ENCODE data around the gene FOXO6. TPM values are rescaled to one million over a fixed set of nuclear protein-coding genes. Genes with fewer than 3 reads are reported as not detected.

The FOXO6 gene
- total RNA-seq, 5 donors from 2014 or later (not counting 1 experiment from before 2014, with no cell fraction given), result 0.13 to 0.70 (median 0.63) TPM; not detected in 2

- H3K4me3 ChIP-seq (ENCODE audit: control insufficient read depth in 1 of 2, extremely low read depth in 1 of 2, low read length in 1 of 2), result no peak overlapping the region
- Mint-ChIP-seq H3K27ac (no peak overlapping the region), H3K4me3 (no peak overlapping the region), H3K9me3 (no peaks in the 10 kb centered on the region), H3K4me1 (no peaks in the 10 kb centered on the region), H3K36me3 (no peaks in the 10 kb centered on the region), H3K27me3 (peaks cover 0 to 8% of the 10 kb centered on the region in 2 donors)
- H3K27me3 ChIP-seq (replicated peaks in 1 of 2; ENCODE audit: control insufficient read depth in 2 of 2, extremely low read depth in 1 of 2, insufficient read depth in 2 of 2, low read length in 1 of 2), result peaks cover 0 to 8% of the 10 kb centered on the region in 2 experiments
- ChIA-PET POLR2A (no interaction called here), CTCF (interaction anchor here (0.6 to 0.9 kb wide), 3 partner anchors 22 to 97 kb away, joined by 3 to 4 read pairs (median 4); no protein-coding TSS in a partner anchor)
- no peaks in the 10 kb centered on the region for H3K4me1 ChIP-seq (ENCODE audit: control insufficient read depth in 1 of 2, extremely low read depth in 1 of 2, insufficient read depth in 2 of 2, low read length in 2 of 2)
- 79% methylated on average over 6 of the region's 8 CpGs for WGBS (ENCODE audit: insufficient coverage)
- DNase-seq, result no peak
- no peak overlapping the region for H3K27ac ChIP-seq (ENCODE audit: low read length)
- H3K9me3 ChIP-seq, result no peaks in the 10 kb centered on the region
- H3K36me3 ChIP-seq (ENCODE audit: control insufficient read depth in 2 of 2, extremely low read depth in 1 of 2, insufficient read depth in 1 of 2, low read length in 1 of 2), result no peaks in the 10 kb centered on the region
- ATAC-seq (replicated peaks in 1 of 4), result peak in 1 of 4 experiments; percentile 23
Measured at GRCh38 chr1:41322101-41322661, 39.1 kb upstream of the FOXO6 start.

- H3K4me3 Mint-ChIP-seq, result no peak overlapping the region
- H3K27ac Mint-ChIP-seq, result no peak overlapping the region
- Histone ChIP-seq H3K4me3 (ENCODE audit: control insufficient read depth in 1 of 2, extremely low read depth in 1 of 2, low read length in 1 of 2) (no peak overlapping the region), H3K27ac (ENCODE audit: low read length) (no peak overlapping the region), H3K27me3 (replicated peaks in 1 of 2; ENCODE audit: control insufficient read depth in 2 of 2, extremely low read depth in 1 of 2, insufficient read depth in 2 of 2, low read length in 1 of 2) (peaks cover 0 to 8% of the 10 kb centered on the region in 2 experiments), H3K9me3 (no peaks in the 10 kb centered on the region), H3K36me3 (ENCODE audit: control insufficient read depth in 2 of 2, extremely low read depth in 1 of 2, insufficient read depth in 1 of 2, low read length in 1 of 2) (no peaks in the 10 kb centered on the region), H3K4me1 (ENCODE audit: control insufficient read depth in 1 of 2, extremely low read depth in 1 of 2, insufficient read depth in 2 of 2, low read length in 2 of 2) (no peaks in the 10 kb centered on the region)
- peaks cover 0 to 8% of the 10 kb centered on the region in 2 donors for H3K27me3 Mint-ChIP-seq
- DNase-seq (peak in 7 of 35 experiments; percentile 6 to 43 (median 14)), ATAC-seq (replicated peaks in 1 of 4) (peak in 3 of 4 experiments; percentile 37 to 55 (median 38))
- POLR2A ChIA-PET, result no interaction called here
- H3K36me3 Mint-ChIP-seq, result no peaks in the 10 kb centered on the region
- no peaks in the 10 kb centered on the region for H3K4me1 Mint-ChIP-seq
- H3K9me3 Mint-ChIP-seq, result no peaks in the 10 kb centered on the region
- 59% methylated on average over 5 of the region's 7 CpGs for WGBS (ENCODE audit: insufficient coverage)
- CTCF ChIA-PET, result interaction anchor here (0.6 to 0.9 kb wide), 3 partner anchors 22 to 96 kb away, joined by 3 to 4 read pairs (median 4); no protein-coding TSS in a partner anchor
Measured at GRCh38 chr1:41322835-41323234, 38.4 kb upstream of the FOXO6 start.

DNA sequence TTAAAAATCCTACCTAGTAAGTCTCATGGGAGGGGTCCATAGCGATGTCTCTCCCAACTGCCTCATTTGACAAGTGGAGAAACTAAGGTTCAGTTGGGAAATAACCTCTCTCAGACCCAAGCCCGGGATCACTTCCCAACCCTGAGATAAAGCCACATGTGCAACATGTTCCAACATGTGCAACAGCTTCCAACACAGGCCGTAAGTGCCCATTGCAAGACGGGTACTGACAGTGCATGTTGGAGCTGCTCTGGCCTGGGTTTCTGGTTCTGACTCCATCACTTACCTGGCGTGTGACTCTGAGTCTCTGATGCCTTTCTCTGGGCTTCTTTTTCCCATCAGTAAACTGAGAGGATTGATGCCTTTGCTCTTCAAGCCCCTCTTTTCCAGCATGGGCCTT, 38.0 kb upstream of the FOXO6 start:
- WGBS (ENCODE audit: insufficient coverage), result 70% methylated on average over 3 of the region's 5 CpGs
- ATAC-seq (replicated peaks in 1 of 4), result no peak
- Mint-ChIP-seq H3K27ac (no peak overlapping the region), H3K36me3 (no peaks in the 10 kb centered on the region), H3K27me3 (peaks cover 0 to 8% of the 10 kb centered on the region in 2 donors), H3K9me3 (no peaks in the 10 kb centered on the region), H3K4me3 (no peak overlapping the region), H3K4me1 (no peaks in the 10 kb centered on the region)
- peaks cover 0 to 8% of the 10 kb centered on the region in 2 experiments for H3K27me3 ChIP-seq (replicated peaks in 1 of 2; ENCODE audit: control insufficient read depth in 2 of 2, extremely low read depth in 1 of 2, insufficient read depth in 2 of 2, low read length in 1 of 2)
- DNase-seq, result no peak
- ChIA-PET POLR2A (no interaction called here), CTCF (interaction anchor here in 1 of 2 donors (0.9 kb wide), 1 partner anchor 21 kb away, joined by 3 read pairs; no protein-coding TSS in a partner anchor)
- H3K4me1 ChIP-seq (ENCODE audit: control insufficient read depth in 1 of 2, extremely low read depth in 1 of 2, insufficient read depth in 2 of 2, low read length in 2 of 2), result no peaks in the 10 kb centered on the region
- H3K9me3 ChIP-seq, result no peaks in the 10 kb centered on the region
- no peaks in the 10 kb centered on the region for H3K36me3 ChIP-seq (ENCODE audit: control insufficient read depth in 2 of 2, extremely low read depth in 1 of 2, insufficient read depth in 1 of 2, low read length in 1 of 2)
- no peak overlapping the region for H3K4me3 ChIP-seq (ENCODE audit: control insufficient read depth in 1 of 2, extremely low read depth in 1 of 2, low read length in 1 of 2)
- no peak overlapping the region for H3K27ac ChIP-seq (ENCODE audit: low read length)

DNA sequence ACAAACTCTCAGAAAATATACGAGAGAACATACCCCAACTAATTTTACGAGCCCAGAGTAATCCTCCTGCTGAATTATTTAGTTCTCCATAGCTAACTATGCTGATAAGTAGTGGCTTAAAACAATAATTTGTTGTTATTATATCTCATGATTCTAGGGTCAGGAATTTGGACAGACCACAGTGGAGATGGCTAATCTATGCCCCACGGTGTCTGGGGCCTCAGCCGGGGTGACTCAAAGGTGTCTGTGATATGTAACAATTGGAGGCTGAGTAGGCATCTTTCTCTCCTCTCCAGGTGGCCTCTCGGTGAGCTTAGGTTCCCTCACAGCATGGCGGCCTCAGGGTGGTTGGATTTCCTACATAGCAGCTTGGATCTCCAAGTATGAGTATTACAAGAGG, 35.4 kb upstream of the FOXO6 start:
- Mint-ChIP-seq H3K36me3 (no peaks in the 10 kb centered on the region), H3K4me3 (no peak overlapping the region), H3K9me3 (no peaks in the 10 kb centered on the region), H3K27me3 (peaks cover 0 to 8% of the 10 kb centered on the region in 2 donors), H3K27ac (no peak overlapping the region), H3K4me1 (no peaks in the 10 kb centered on the region)
- Histone ChIP-seq H3K36me3 (ENCODE audit: control insufficient read depth in 2 of 2, extremely low read depth in 1 of 2, insufficient read depth in 1 of 2, low read length in 1 of 2) (no peaks in the 10 kb centered on the region), H3K27ac (ENCODE audit: low read length) (no peak overlapping the region), H3K4me3 (ENCODE audit: control insufficient read depth in 1 of 2, extremely low read depth in 1 of 2, low read length in 1 of 2) (no peak overlapping the region), H3K9me3 (no peaks in the 10 kb centered on the region), H3K4me1 (ENCODE audit: control insufficient read depth in 1 of 2, extremely low read depth in 1 of 2, insufficient read depth in 2 of 2, low read length in 2 of 2) (no peaks in the 10 kb centered on the region), H3K27me3 (replicated peaks in 1 of 2; ENCODE audit: control insufficient read depth in 2 of 2, extremely low read depth in 1 of 2, insufficient read depth in 2 of 2, low read length in 1 of 2) (peaks cover 0 to 19% of the 10 kb centered on the region in 2 experiments)
- WGBS (ENCODE audit: insufficient coverage), result 85% methylated on average over 2 of the region's 6 CpGs
- POLR2A ChIA-PET, result no interaction called here
- DNase-seq, result no peak
- CTCF ChIA-PET, result interaction anchor here in 1 of 2 donors (0.6 kb wide), 1 partner anchor 82 kb away, joined by 3 read pairs; no protein-coding TSS in a partner anchor
- ATAC-seq (replicated peaks in 1 of 4), result no peak

DNA sequence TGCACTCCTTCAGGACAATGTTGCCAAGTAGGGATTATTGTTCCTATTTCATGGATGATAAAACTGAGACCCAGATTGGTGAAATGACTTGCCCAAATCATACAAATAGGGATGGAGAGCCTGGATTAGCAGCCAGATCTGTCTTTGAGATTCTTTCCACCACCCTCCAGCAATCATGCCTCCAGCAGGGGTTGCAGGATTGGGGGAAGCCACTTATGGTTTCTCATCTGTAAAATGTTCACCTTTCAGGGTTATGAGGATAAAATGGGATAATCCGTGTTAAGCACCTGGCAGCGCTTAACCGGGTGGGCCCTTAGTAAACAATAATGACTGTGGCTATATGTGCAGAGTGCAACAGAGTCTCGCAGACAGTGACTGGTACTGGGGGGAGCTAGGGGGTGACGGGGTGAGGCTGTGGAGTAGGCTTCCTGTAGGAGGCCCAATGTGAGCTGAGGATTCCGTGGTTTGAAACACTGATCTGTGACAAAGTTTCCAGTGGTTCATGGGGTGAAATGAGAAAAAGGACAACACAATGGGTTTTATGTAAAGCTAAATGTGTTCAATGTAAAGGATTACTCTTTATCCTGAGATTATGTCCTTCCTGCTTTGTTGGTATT, 33.7 kb upstream of the FOXO6 start:
- Mint-ChIP-seq H3K4me3 (no peak overlapping the region), H3K9me3 (no peaks in the 10 kb centered on the region), H3K36me3 (no peaks in the 10 kb centered on the region), H3K4me1 (no peaks in the 10 kb centered on the region), H3K27ac (no peak overlapping the region), H3K27me3 (peaks cover 0 to 8% of the 10 kb centered on the region in 2 donors)
- no peaks in the 10 kb centered on the region for H3K9me3 ChIP-seq
- POLR2A ChIA-PET, result no interaction called here
- CTCF ChIA-PET, result interaction anchor here in 1 of 2 donors (0.5 to 0.7 kb wide), 2 partner anchors 33 to 802 kb away, joined by 4 to 5 read pairs; no protein-coding TSS in a partner anchor
- no peaks in the 10 kb centered on the region for H3K4me1 ChIP-seq (ENCODE audit: control insufficient read depth in 1 of 2, extremely low read depth in 1 of 2, insufficient read depth in 2 of 2, low read length in 2 of 2)
- H3K36me3 ChIP-seq (ENCODE audit: control insufficient read depth in 2 of 2, extremely low read depth in 1 of 2, insufficient read depth in 1 of 2, low read length in 1 of 2), result no peaks in the 10 kb centered on the region
- H3K4me3 ChIP-seq (ENCODE audit: control insufficient read depth in 1 of 2, extremely low read depth in 1 of 2, low read length in 1 of 2), result no peak overlapping the region
- DNase-seq, result no peak
- peaks cover 0 to 22% of the 10 kb centered on the region in 2 experiments for H3K27me3 ChIP-seq (replicated peaks in 1 of 2; ENCODE audit: control insufficient read depth in 2 of 2, extremely low read depth in 1 of 2, insufficient read depth in 2 of 2, low read length in 1 of 2)
- no peak for ATAC-seq (replicated peaks in 1 of 4)
- no peak overlapping the region for H3K27ac ChIP-seq (ENCODE audit: low read length)
- 83% methylated on average over 4 of the region's 6 CpGs for WGBS (ENCODE audit: insufficient coverage)

DNA sequence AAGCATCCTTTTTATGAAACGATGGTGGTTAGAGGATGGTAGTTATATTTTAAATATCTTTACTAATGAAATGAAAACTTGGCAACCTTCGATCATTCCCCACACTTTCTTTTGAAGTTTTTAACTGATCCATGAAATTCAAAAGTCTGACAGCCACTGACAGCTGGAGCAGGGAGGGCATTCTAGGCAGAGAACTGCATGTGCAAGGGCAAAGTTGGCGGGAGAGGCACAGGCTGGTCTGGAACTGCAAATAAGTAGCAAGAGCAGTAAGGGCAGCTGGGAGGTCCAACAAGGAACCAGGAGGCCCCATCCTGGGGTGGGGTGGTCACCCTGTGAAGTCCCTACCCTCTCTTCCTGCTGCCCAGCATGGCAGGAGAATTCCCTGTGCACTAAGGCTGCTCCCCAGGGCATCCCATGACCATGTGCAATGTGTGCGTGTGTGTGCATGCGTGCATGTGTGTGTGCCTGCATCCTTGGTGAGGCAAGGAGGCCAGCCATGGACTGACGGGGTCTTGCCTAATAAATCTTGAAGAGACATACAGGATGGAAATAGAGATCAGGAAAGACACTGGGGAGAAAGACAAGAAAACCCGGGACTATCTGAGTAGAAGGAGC, 33.1 kb upstream of the FOXO6 start:
- DNase-seq (no peak), ATAC-seq (replicated peaks in 1 of 4) (no peak)
- Mint-ChIP-seq H3K36me3 (no peaks in the 10 kb centered on the region), H3K4me1 (peaks cover 0 to 2% (median 0%) of the 10 kb centered on the region in 3 donors), H3K4me3 (no peak overlapping the region), H3K27ac (no peak overlapping the region), H3K27me3 (peaks cover 2 to 10% of the 10 kb centered on the region in 2 donors), H3K9me3 (no peaks in the 10 kb centered on the region)
- no peaks in the 10 kb centered on the region for H3K4me1 ChIP-seq (ENCODE audit: control insufficient read depth in 1 of 2, extremely low read depth in 1 of 2, insufficient read depth in 2 of 2, low read length in 2 of 2)
- WGBS (ENCODE audit: insufficient coverage), result 88% methylated on average over 4 of the region's 7 CpGs
- no peak overlapping the region for H3K4me3 ChIP-seq (ENCODE audit: control insufficient read depth in 1 of 2, extremely low read depth in 1 of 2, low read length in 1 of 2)
- H3K36me3 ChIP-seq (ENCODE audit: control insufficient read depth in 2 of 2, extremely low read depth in 1 of 2, insufficient read depth in 1 of 2, low read length in 1 of 2), result no peaks in the 10 kb centered on the region
- ChIA-PET POLR2A (no interaction called here), CTCF (interaction anchor here in 1 of 2 donors (0.5 kb wide), 1 partner anchor 802 kb away, joined by 5 read pairs; no protein-coding TSS in a partner anchor)
- peaks cover 0 to 18% of the 10 kb centered on the region in 2 experiments for H3K27me3 ChIP-seq (replicated peaks in 1 of 2; ENCODE audit: control insufficient read depth in 2 of 2, extremely low read depth in 1 of 2, insufficient read depth in 2 of 2, low read length in 1 of 2)
- no peak overlapping the region for H3K27ac ChIP-seq (ENCODE audit: low read length)
- no peaks in the 10 kb centered on the region for H3K9me3 ChIP-seq
